Esophagus muscularis mucosa (tissue), 4 donors: ENCODE results near the gene NPVF. TPM values are rescaled to one million over a fixed set of nuclear protein-coding genes. Genes with fewer than 3 reads are reported as not detected.
A peak's percentile ranks its signal among the peaks of the same experiment; 100 is the strongest.

Experiments used
- DNase-seq: peaks from one replicate; pipeline ENCODE4 v3.0.0-alpha.2; 2017; ENCODE audit errors: extremely low spot score
- H3K27ac ChIP-seq, 4 donors: fragments of 200-600 bp; sonication (generic); replicated peaks in 1 of 4; 1 replicate in 3 of 4; 2 replicates in 1 of 4; pipeline ENCODE4 v1.5.1; 2016 to 2019; ENCODE audit warnings: mild to moderate bottlenecking in 1 of 4
- H3K27me3 ChIP-seq, 4 donors: fragments of 200-600 bp; sonication (generic); one replicate each; pipeline versions ENCODE4 v1.5.1 to v1.6.0; 2016 to 2019
- H3K36me3 ChIP-seq, 4 donors: fragments of 200-600 bp; sonication (generic); one replicate each; pipeline ENCODE4 v1.5.1; 2016 to 2019
- H3K4me1 ChIP-seq, 4 donors: fragments of 200-600 bp; sonication (generic); one replicate each; pipeline ENCODE4 v1.5.1; 2016 to 2019
- H3K4me3 ChIP-seq, 4 donors: fragments of 200-600 bp; sonication (generic); 1 replicate in 2 of 4; 2 replicates in 2 of 4; pipeline ENCODE4 v1.5.1; 2016 to 2019; ENCODE audit warnings: mild to moderate bottlenecking in 4 of 4, moderate library complexity in 1 of 4
- H3K9me3 ChIP-seq, 4 donors: fragments of 200-600 bp; sonication (generic); 1 replicate in 3 of 4; 2 replicates in 1 of 4; pipeline ENCODE4 v1.5.1; 2016 to 2019
- CTCF ChIP-seq, 3 experiments: fragments of 200-600 bp in 2 of 3; fragments of 450-650 bp in 1 of 3; sonication (generic) in 2 of 3; IDR thresholded peaks; one replicate each; pipeline ENCODE4 v1.5.1; 2017 to 2019; ENCODE audit warnings: antibody characterized with exemption in 3 of 3, mild to moderate bottlenecking in 2 of 3, moderate library complexity in 1 of 3
- EP300 ChIP-seq: sonication (generic); formaldehyde crosslinking; IDR thresholded peaks from one replicate; pipeline ENCODE4 v1.6.1; 2017; ENCODE audit warnings: antibody characterized with exemption
- POLR2A ChIP-seq: fragments of 450-650 bp; IDR thresholded peaks from one replicate; pipeline ENCODE4 v1.6.1; 2017; ENCODE audit warnings: antibody characterized with exemption, moderate library complexity, mild to moderate bottlenecking, low read depth
- POLR2AphosphoS5 ChIP-seq, 2 donors: sonication (generic); formaldehyde crosslinking; IDR thresholded peaks; one replicate each; pipeline ENCODE4 v1.6.1; 2017; ENCODE audit warnings: antibody characterized with exemption in 2 of 2
- WGBS: methylation state at CpG from one replicate; pipeline ENCODE4 v1.1.5; 2018; 5-methylcytosine and 5-hydroxymethylcytosine counted together
- intact Hi-C: fragments of 100-400 bp; cut with DNase I; formaldehyde crosslinking; loops from one replicate; pipeline ENCODE4 v1.15.1; 2023
- total RNA-seq, 4 donors: library from RNA; depleted of rRNA; stranded (reverse); fragments of >200 nt; gene quantifications; one replicate each; pipeline versions ENCODE4 v1.1.0 to v1.2.1, GENCODE V29; 2016

NPVF gene
- total RNA-seq, 4 donors from 2014 or later, result not detected

GRCh38 chr7:25260862-25261494 is 32.7 kb upstream of the NPVF start:
- Histone ChIP-seq H3K4me3 (peak overlapping the region in 3 of 4 donors; percentile 1 to 12 (median 10)), H3K27ac (peak overlapping the region in 1 of 4 donors; percentile 40), H3K27me3 (no peaks in the 10 kb centered on the region), H3K36me3 (no peaks in the 10 kb centered on the region), H3K4me1 (peaks cover 4 to 25% (median 24%) of the 10 kb centered on the region in 4 donors), H3K9me3 (no peaks in the 10 kb centered on the region)
- 35% methylated on average over 5 of the region's 5 CpGs for WGBS
- TF ChIP-seq EP300 (no peak), CTCF (IDR thresholded peaks at IDR 0.05) (no peak), POLR2A (no peak), POLR2AphosphoS5 (IDR thresholded peaks at IDR 0.05) (no peak)
- intact Hi-C loops, result no loop called here
- DNase-seq, result no peak

GRCh38 chr7:25259487-25260243 is 31.4 kb upstream of the NPVF start:
- 23% methylated on average over 13 of the region's 13 CpGs for WGBS
- Histone ChIP-seq H3K27me3 (no peaks in the 10 kb centered on the region), H3K36me3 (no peaks in the 10 kb centered on the region), H3K4me1 (peaks cover 4 to 25% (median 24%) of the 10 kb centered on the region in 4 donors), H3K27ac (no peak overlapping the region), H3K4me3 (no peak overlapping the region), H3K9me3 (no peaks in the 10 kb centered on the region)
- intact Hi-C loops, result loop anchor here (1.0 to 5.0 kb wide), 3 partner anchors 130 to 593 kb away; no protein-coding TSS in a partner anchor
- no peak for TF ChIP-seq EP300
- TF ChIP-seq POLR2AphosphoS5 (IDR thresholded peaks at IDR 0.05), result no peak
- no peak for TF ChIP-seq POLR2A
- peak; percentile 81 to 91 (median 89) for TF ChIP-seq CTCF (IDR thresholded peaks at IDR 0.05)
- no peak for DNase-seq

GRCh38 chr7:25256333-25256819 is 28.1 kb upstream of the NPVF start:
- Histone ChIP-seq H3K27ac (no peak overlapping the region), H3K36me3 (no peaks in the 10 kb centered on the region), H3K4me3 (no peak overlapping the region), H3K9me3 (no peaks in the 10 kb centered on the region), H3K4me1 (peaks cover 4 to 24% (median 21%) of the 10 kb centered on the region in 4 donors), H3K27me3 (no peaks in the 10 kb centered on the region)
- DNase-seq, result no peak
- WGBS, result 83% methylated on average over 6 of the region's 6 CpGs
- intact Hi-C loops, result loop anchor here (5.0 kb wide), 1 partner anchor 596 kb away; no protein-coding TSS in a partner anchor
- TF ChIP-seq POLR2A (no peak), EP300 (no peak), POLR2AphosphoS5 (IDR thresholded peaks at IDR 0.05) (no peak), CTCF (IDR thresholded peaks at IDR 0.05) (no peak)

GRCh38 chr7:25255611-25256332 is 27.5 kb upstream of the NPVF start:
- no peak overlapping the region for H3K27ac ChIP-seq
- no peaks in the 10 kb centered on the region for H3K36me3 ChIP-seq
- H3K27me3 ChIP-seq, result no peaks in the 10 kb centered on the region
- TF ChIP-seq CTCF (IDR thresholded peaks at IDR 0.05), result no peak
- no peak for TF ChIP-seq EP300
- no peak for TF ChIP-seq POLR2AphosphoS5 (IDR thresholded peaks at IDR 0.05)
- no peak for TF ChIP-seq POLR2A
- no peak overlapping the region for H3K4me3 ChIP-seq
- no peaks in the 10 kb centered on the region for H3K9me3 ChIP-seq
- 82% methylated on average over 7 of the region's 7 CpGs for WGBS
- peaks cover 4 to 18% (median 16%) of the 10 kb centered on the region in 4 donors for H3K4me1 ChIP-seq
- no peak for DNase-seq
- intact Hi-C loops, result loop anchor here (5.0 kb wide), 1 partner anchor 597 kb away; no protein-coding TSS in a partner anchor
